HG02970 (cell line): ENCODE measurements around the gene DMXL1.

ENCODE experiments used
- ATAC-seq: cut with Tn5 transposase; IDR thresholded peaks from one replicate; pipeline ENCODE4 v1.9.1; 2021; ENCODE audit warnings: mild to moderate bottlenecking, moderate library complexity, moderate number of reproducible peaks; ENCODE audit not compliant: unreplicated experiment, low FRiP score

DMXL1 gene

GRCh38 chr5:119285070-119285916 is 214.4 kb downstream of the DMXL1 start:
- no peak for ATAC-seq

GRCh38 chr5:119286511-119287488 is 215.9 kb downstream of the DMXL1 start:
- ATAC-seq: no peak

- ATAC-seq: peak; percentile 35
Observed at GRCh38 chr5:119287547-119288111, 216.7 kb downstream of the DMXL1 start.

GRCh38 chr5:119288379-119289033 is 217.6 kb downstream of the DMXL1 start:
- ATAC-seq: no peak

GRCh38 chr5:119289438-119290044 is 218.7 kb downstream of the DMXL1 start:
- ATAC-seq: no peak

- ATAC-seq: peak; percentile 66
Observed at GRCh38 chr5:119290161-119290569, 219.3 kb downstream of the DMXL1 start.

- no peak for ATAC-seq
Observed at GRCh38 chr5:119290607-119291006, 219.7 kb downstream of the DMXL1 start.

GRCh38 chr5:119291056-119291455 is 220.2 kb downstream of the DMXL1 start:
- ATAC-seq: no peak

- no peak for ATAC-seq
Observed at GRCh38 chr5:119291877-119292276, 221.0 kb downstream of the DMXL1 start.

GRCh38 chr5:119292701-119293515 is 222.0 kb downstream of the DMXL1 start:
- no peak for ATAC-seq

GRCh38 chr5:119293516-119293829 is 222.6 kb downstream of the DMXL1 start:
- ATAC-seq: no peak
